Sigmoid colon (tissue), 7 donors: ENCODE measurements around the gene TATDN2. TPM values are rescaled to one million over a fixed set of nuclear protein-coding genes. Genes with fewer than 3 reads are reported as not detected.

Experiments
- DNase-seq: peaks from one replicate; pipeline ENCODE4 v3.0.0-alpha.2; 2019
- H3K27ac ChIP-seq, 4 donors: fragments of 200-600 bp; sonication (generic); one replicate each; pipeline ENCODE4 v1.5.1; 2016 to 2019; ENCODE audit warnings: mild to moderate bottlenecking in 1 of 4
- H3K27me3 ChIP-seq, 3 donors: fragments of 200-600 bp; sonication (generic); one replicate each; pipeline ENCODE4 v1.5.1; 2019; ENCODE audit warnings: mild to moderate bottlenecking in 1 of 3
- H3K36me3 ChIP-seq, 4 donors: fragments of 200-600 bp; sonication (generic); one replicate each; pipeline ENCODE4 v1.5.1; 2016 to 2019
- H3K4me1 ChIP-seq, 4 donors: fragments of 200-600 bp; sonication (generic); one replicate each; pipeline ENCODE4 v1.5.1; 2017 to 2019
- H3K4me3 ChIP-seq, 4 donors: fragments of 200-600 bp; sonication (generic); one replicate each; pipeline ENCODE4 v1.5.1; 2017 to 2019; ENCODE audit warnings: mild to moderate bottlenecking in 2 of 4, moderate library complexity in 1 of 4
- H3K9me3 ChIP-seq, 4 donors: fragments of 200-600 bp in 3 of 4; sonication (generic) in 3 of 4; one replicate each; pipeline versions ENCODE4 v1.5.1 to v1.6.1; 2013 to 2019
- CTCF ChIP-seq, 4 experiments: fragments of 450-650 bp in 3 of 4; fragments of 200-600 bp in 1 of 4; IDR thresholded peaks; one replicate each; pipeline ENCODE4 v1.5.1; 2016 to 2019; ENCODE audit warnings: antibody characterized with exemption in 4 of 4, mild to moderate bottlenecking in 3 of 4, moderate library complexity in 2 of 4
- EP300 ChIP-seq, 4 donors: sonication (generic); formaldehyde crosslinking; IDR thresholded peaks; one replicate each; pipeline ENCODE4 v1.6.1; 2017; ENCODE audit warnings: antibody characterized with exemption in 4 of 4
- POLR2A ChIP-seq, 2 donors: fragments of 450-650 bp; IDR thresholded peaks; one replicate each; pipeline ENCODE4 v1.6.1; 2016; ENCODE audit warnings: antibody characterized with exemption in 2 of 2, mild to moderate bottlenecking in 2 of 2, moderate library complexity in 2 of 2
- POLR2AphosphoS5 ChIP-seq, 4 donors: sonication (generic); formaldehyde crosslinking; IDR thresholded peaks; one replicate each; pipeline ENCODE4 v1.6.1; 2017; ENCODE audit warnings: antibody characterized with exemption in 4 of 4
- WGBS, 2 donors: extraction: QIAGEN DNeasy Blood & Tissue Kit; methylation state at CpG; one replicate each; pipeline ENCODE4 v1.1.7; 2013; 5-methylcytosine and 5-hydroxymethylcytosine counted together
- intact Hi-C: fragments of 100-400 bp; cut with DNase I; formaldehyde crosslinking; loops from one replicate; pipeline ENCODE4 v1.15.1; 2023
- polyA plus RNA-seq, 3 donors: library from polyadenylated mRNA; stranded (reverse); fragments of 200-250 nt; gene quantifications; one replicate each; pipeline ENCODE4 v1.2.3, GENCODE V29; 2013
- total RNA-seq, 4 donors: library from RNA; depleted of rRNA; stranded (reverse); fragments of >200 nt; gene quantifications; one replicate each; pipeline ENCODE4 v1.1.0, GENCODE V29; 2016
- donor health status: healthy with polysubstance abuse.
- donor health status: Bipolar disorder and iron deficiency.
- donor health status: healthy.

Gene TATDN2
- total and polyA plus RNA-seq, 7 donors = 11.2 to 25.7 (median 13.4) TPM

GRCh38 chr3:10300087-10300486, 51.8 kb downstream of the TATDN2 start:
- intact Hi-C loops = no loop called here
- TF ChIP-seq POLR2AphosphoS5 (IDR thresholded peaks at IDR 0.05) (no peak), EP300 (IDR thresholded peaks at IDR 0.05) (no peak), CTCF (IDR thresholded peaks at IDR 0.05) (no peak), POLR2A (IDR thresholded peaks at IDR 0.05) (no peak)
- no peak for DNase-seq
- Histone ChIP-seq H3K36me3 (peaks cover 34 to 77% (median 52%) of the 10 kb centered on the region in 4 donors), H3K27ac (no peak overlapping the region), H3K4me3 (no peak overlapping the region), H3K9me3 (no peaks in the 10 kb centered on the region), H3K4me1 (no peaks in the 10 kb centered on the region), H3K27me3 (no peaks in the 10 kb centered on the region)
- WGBS, 2 donors = 94 to 95% methylated on average over 9 of the region's 9 CpGs

- intact Hi-C loops = no loop called here
- no peak for DNase-seq
- Histone ChIP-seq H3K27ac (no peak overlapping the region), H3K4me1 (no peaks in the 10 kb centered on the region), H3K36me3 (peaks cover 38 to 94% (median 67%) of the 10 kb centered on the region in 4 donors), H3K4me3 (no peak overlapping the region), H3K27me3 (no peaks in the 10 kb centered on the region), H3K9me3 (no peaks in the 10 kb centered on the region)
- WGBS, 2 donors = 94 to 95% methylated on average over 9 of the region's 9 CpGs
- TF ChIP-seq POLR2A (IDR thresholded peaks at IDR 0.05) (no peak), POLR2AphosphoS5 (IDR thresholded peaks at IDR 0.05) (no peak), EP300 (IDR thresholded peaks at IDR 0.05) (no peak), CTCF (IDR thresholded peaks at IDR 0.05) (no peak)
Measured at GRCh38 chr3:10303105-10303504, 54.8 kb downstream of the TATDN2 start.

- TF ChIP-seq EP300 (IDR thresholded peaks at IDR 0.05) = no peak
- no peak for TF ChIP-seq CTCF (IDR thresholded peaks at IDR 0.05)
- Histone ChIP-seq H3K36me3 (peaks cover 38 to 98% (median 68%) of the 10 kb centered on the region in 4 donors), H3K4me1 (no peaks in the 10 kb centered on the region), H3K27ac (no peak overlapping the region), H3K4me3 (no peak overlapping the region), H3K27me3 (no peaks in the 10 kb centered on the region), H3K9me3 (no peaks in the 10 kb centered on the region)
- no peak for DNase-seq
- intact Hi-C loops = no loop called here
- whole genome bisulfite sequencing, 2 donors = 88 to 92% methylated on average over 8 of the region's 8 CpGs
Measured at GRCh38 chr3:10303785-10304184, 55.5 kb downstream of the TATDN2 start.

GRCh38 chr3:10304905-10305304, 56.6 kb downstream of the TATDN2 start:
- H3K4me3 ChIP-seq = no peak overlapping the region
- intact Hi-C loops = no loop called here
- no peak overlapping the region for H3K27ac ChIP-seq
- no peaks in the 10 kb centered on the region for H3K4me1 ChIP-seq
- 94 to 96% methylated on average over 8 of the region's 8 CpGs for WGBS, 2 donors
- peaks cover 36 to 98% (median 64%) of the 10 kb centered on the region in 4 donors for H3K36me3 ChIP-seq
- no peak for TF ChIP-seq POLR2A (IDR thresholded peaks at IDR 0.05)
- TF ChIP-seq POLR2AphosphoS5 (IDR thresholded peaks at IDR 0.05) = no peak
- TF ChIP-seq EP300 (IDR thresholded peaks at IDR 0.05) = no peak
- no peak for TF ChIP-seq CTCF (IDR thresholded peaks at IDR 0.05)
- no peak for DNase-seq
- H3K27me3 ChIP-seq = no peaks in the 10 kb centered on the region
- H3K9me3 ChIP-seq = no peaks in the 10 kb centered on the region

GRCh38 chr3:10305331-10305902, 57.2 kb downstream of the TATDN2 start:
- intact Hi-C loops = no loop called here
- Histone ChIP-seq H3K36me3 (peaks cover 34 to 98% (median 61%) of the 10 kb centered on the region in 4 donors), H3K4me1 (no peaks in the 10 kb centered on the region), H3K27ac (no peak overlapping the region), H3K27me3 (no peaks in the 10 kb centered on the region), H3K9me3 (no peaks in the 10 kb centered on the region), H3K4me3 (no peak overlapping the region)
- TF ChIP-seq CTCF (IDR thresholded peaks at IDR 0.05) (no peak), POLR2AphosphoS5 (IDR thresholded peaks at IDR 0.05) (no peak), POLR2A (IDR thresholded peaks at IDR 0.05) (no peak), EP300 (IDR thresholded peaks at IDR 0.05) (no peak)
- DNase-seq = no peak
- WGBS, 2 donors = 96 to 97% methylated on average over 4 of the region's 4 CpGs
